Subcutaneous adipose tissue (tissue), 4 donors: ENCODE results near the gene PRUNE1. TPM values are rescaled to one million over a fixed set of nuclear protein-coding genes. Genes with fewer than 3 reads are reported as not detected.

Experiments used
- CTCF ChIP-seq: fragments of 450-650 bp; IDR thresholded peaks from one replicate; pipeline ENCODE4 v1.5.1; 2016; ENCODE audit warnings: low read depth, mild to moderate bottlenecking, control low read depth, antibody characterized with exemption, moderate library complexity
- small RNA-seq: library from RNA; depleted of rRNA; stranded (forward); fragments of <200 nt; gene quantifications from one replicate; pipeline ENCODE3, GENCODE V24; 2016
- total RNA-seq, 4 donors: library from RNA; depleted of rRNA; stranded (reverse); fragments of >200 nt; gene quantifications; one replicate each; pipeline ENCODE4 v1.1.0, GENCODE V29; 2016

The PRUNE1 gene
- total RNA-seq, 4 donors from 2014 or later, result 16.5 to 29.5 (median 17.8) TPM

DNA sequence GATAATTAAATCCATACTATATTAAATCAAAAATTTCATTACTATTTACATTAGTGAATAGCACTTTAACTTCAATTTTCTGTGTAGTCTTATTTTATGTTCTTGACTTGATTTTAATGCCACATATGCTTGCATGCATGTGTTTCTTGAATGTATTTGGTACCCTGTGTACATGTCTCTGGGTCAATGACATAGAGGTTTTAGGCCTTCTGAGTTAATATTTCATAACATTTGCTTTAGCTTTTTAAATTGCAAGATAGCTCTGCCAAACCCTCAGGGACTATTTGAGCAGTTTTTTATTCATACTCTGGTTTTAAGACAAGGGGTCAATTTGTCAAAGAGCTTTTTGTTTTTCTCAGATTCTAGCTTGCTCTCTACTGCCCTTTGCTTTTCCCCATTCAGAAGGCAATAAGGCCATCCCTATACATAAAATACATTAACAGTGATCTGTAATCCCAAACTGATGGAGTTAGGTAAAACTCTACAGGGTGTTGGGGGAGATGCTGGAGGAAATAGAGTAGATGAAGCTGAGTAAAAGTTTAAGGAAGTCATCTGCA lies 56.9 kb downstream of the PRUNE1 start:
- TF ChIP-seq CTCF, result no peak

DNA sequence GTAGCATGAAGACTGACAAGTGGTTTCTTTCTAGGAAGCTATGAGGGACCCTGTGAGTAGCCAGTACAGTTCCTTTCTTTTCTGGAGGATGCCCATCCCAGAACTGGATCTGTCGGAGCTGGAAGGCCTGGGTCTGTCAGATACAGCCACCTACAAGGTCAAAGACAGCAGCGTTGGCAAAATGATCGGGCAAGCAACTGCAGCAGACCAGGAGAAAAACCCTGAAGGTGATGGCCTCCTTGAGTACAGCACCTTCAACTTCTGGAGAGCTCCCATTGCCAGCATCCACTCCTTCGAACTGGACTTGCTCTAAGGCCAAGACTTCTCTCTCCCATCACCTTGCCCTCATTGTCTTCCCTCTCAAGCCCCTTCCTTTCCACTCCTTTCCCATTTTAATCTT lies 58.9 kb downstream of the PRUNE1 start:
- no peak for TF ChIP-seq CTCF

DNA sequence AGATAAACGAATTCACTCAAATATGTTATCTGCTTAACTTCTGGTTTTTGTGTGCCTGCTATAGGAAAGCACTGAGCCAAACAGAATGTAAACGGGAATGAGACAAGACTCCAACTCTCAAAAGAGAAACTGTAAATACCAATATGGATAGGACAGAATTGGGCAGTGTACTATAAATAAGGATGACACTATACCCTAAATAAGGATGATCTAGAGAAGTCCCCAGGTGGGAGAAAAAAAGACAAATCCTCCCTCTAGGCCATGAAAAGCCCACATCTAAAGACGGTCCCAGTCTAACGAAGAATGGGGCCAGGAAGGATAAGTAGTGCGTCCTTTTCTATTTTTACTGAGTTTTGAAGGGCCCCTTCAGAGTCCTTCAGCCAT lies 60.8 kb downstream of the PRUNE1 start:
- TF ChIP-seq CTCF, result no peak

DNA sequence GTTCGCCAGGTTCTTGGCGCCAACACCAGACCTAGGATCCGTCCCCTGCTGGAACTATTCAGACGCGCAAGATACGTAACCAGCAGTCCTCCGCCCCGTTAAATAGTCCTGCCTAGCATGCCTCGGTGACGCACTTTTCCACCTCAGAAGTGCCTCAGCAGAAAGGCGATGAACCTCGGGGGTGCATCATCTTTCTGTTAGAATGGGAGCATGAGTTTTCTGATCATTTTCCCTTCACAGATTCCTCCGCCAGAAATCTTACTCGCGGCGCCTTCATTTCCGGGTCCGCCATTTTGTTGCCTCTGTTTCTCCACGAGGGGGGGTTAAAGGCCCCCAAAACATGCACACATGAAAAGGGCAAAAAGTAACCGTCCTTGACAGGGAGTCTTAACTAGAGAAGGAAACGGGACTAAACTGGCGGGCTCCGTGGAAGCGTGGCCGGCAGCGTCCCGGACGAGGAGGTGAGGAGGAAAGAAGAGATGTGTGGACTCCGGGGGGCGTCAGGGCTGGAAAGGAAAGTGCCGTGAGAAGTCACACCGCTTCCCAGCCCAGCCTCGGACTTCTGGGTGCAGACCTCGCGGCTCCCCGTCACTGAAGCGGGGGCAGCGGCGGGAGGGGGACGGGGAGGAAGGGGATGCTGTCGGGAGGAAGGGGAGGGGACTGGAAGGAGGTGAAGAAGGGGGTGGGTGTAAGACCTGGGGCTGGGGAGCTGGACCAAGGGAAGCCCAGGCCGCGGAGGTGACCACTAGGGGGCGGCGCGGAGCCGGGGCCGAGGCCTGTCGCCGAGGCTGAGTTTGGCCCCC lies 62.4 kb downstream of the PRUNE1 start, which contains the start of gene GABPB2:
Gene GABPB2 (plus strand): TSS at position 288 of the 803 bp plus-strand sequence. CDS start 17,429 bp downstream, outside the sequence.
- no peak for TF ChIP-seq CTCF

- no peak for TF ChIP-seq CTCF
Observed at GRCh38 chr1:151072224-151072623, 64.0 kb downstream of the PRUNE1 start.

Small RNA genes within 50 kb of the gene (small RNA-seq; reads per million reads assigned to genes)
- not detected for gene RNU6-884P

Other genes starting within 250 kb of the PRUNE1 start
- gene CTSS, start 242.7 kb upstream of the PRUNE1 start, total RNA-seq, result 100 to 1,000 TPM in 3 of 4 donors, 10 to 100 TPM in 1; 72.2 to 903 (median 174) TPM
- 100 to 1,000 TPM in 3 of 4 donors, 10 to 100 TPM in 1; 77.2 to 290 (median 235) TPM for gene CTSK, start 200.2 kb upstream of the PRUNE1 start, total RNA-seq
- gene ARNT, start 131.8 kb upstream of the PRUNE1 start, total RNA-seq, result 10 to 100 TPM; 59.7 to 75.5 (median 67.5) TPM
- gene CTXND2, start 121.3 kb upstream of the PRUNE1 start, total RNA-seq, result not detected
- gene SETDB1, start 82.1 kb upstream of the PRUNE1 start, total RNA-seq, result 10 to 100 TPM; 32.3 to 41.4 (median 39.5) TPM
- gene CERS2, start 33.6 kb upstream of the PRUNE1 start, total RNA-seq, result 100 to 1,000 TPM in 3 of 4 donors, 10 to 100 TPM in 1; 67.4 to 140 (median 112) TPM
- gene ANXA9, start 26.2 kb upstream of the PRUNE1 start, total RNA-seq, result 1 to 10 TPM in 1 of 4 donors, under 1 TPM in 1, not detected in 2; 0.68 to 1.3 TPM
- gene MINDY1, start 1.5 kb upstream of the PRUNE1 start, total RNA-seq, result 10 to 100 TPM in 3 of 4 donors, 1 to 10 TPM in 1; 8.5 to 31.4 (median 30.7) TPM
- gene BNIPL, start 28.1 kb downstream of the PRUNE1 start, total RNA-seq, result under 1 TPM in 3 of 4 donors, not detected in 1; 0.16 to 0.88 (median 0.34) TPM
- gene C1orf56, start 39.3 kb downstream of the PRUNE1 start, total RNA-seq, result 1 to 10 TPM; 4.4 to 7.9 (median 5.5) TPM
- 10 to 100 TPM; 44.5 to 55.4 (median 47.7) TPM for gene CDC42SE1, start 51.2 kb downstream of the PRUNE1 start, total RNA-seq
- gene MLLT11, start 51.9 kb downstream of the PRUNE1 start, total RNA-seq, result 1 to 10 TPM in 1 of 4 donors, under 1 TPM in 3; 0.19 to 1.5 (median 0.45) TPM
- 10 to 100 TPM; 16.5 to 23.5 (median 20.6) TPM for gene GABPB2, start 62.3 kb downstream of the PRUNE1 start, total RNA-seq
- gene SEMA6C, start 138.2 kb downstream of the PRUNE1 start, total RNA-seq, result 10 to 100 TPM in 1 of 4 donors, 1 to 10 TPM in 3; 4.0 to 19.2 (median 5.3) TPM
- gene TNFAIP8L2, start 148.2 kb downstream of the PRUNE1 start, total RNA-seq, result 10 to 100 TPM in 2 of 4 donors, 1 to 10 TPM in 2; 5.7 to 30.9 (median 11.5) TPM
- 10 to 100 TPM; 10.1 to 15.0 (median 10.9) TPM for gene LYSMD1, start 157.5 kb downstream of the PRUNE1 start, total RNA-seq
- gene SCNM1, start 157.7 kb downstream of the PRUNE1 start, total RNA-seq, result 10 to 100 TPM; 20.3 to 34.6 (median 25.8) TPM
- not detected for gene TMOD4, start 167.5 kb downstream of the PRUNE1 start, total RNA-seq
- gene VPS72, start 181.7 kb downstream of the PRUNE1 start, total RNA-seq, result 10 to 100 TPM; 21.9 to 39.2 (median 26.5) TPM
- 10 to 100 TPM; 29.7 to 70.9 (median 46.6) TPM for gene PIP5K1A, start 190.1 kb downstream of the PRUNE1 start, total RNA-seq
- 100 to 1,000 TPM; 113 to 200 (median 160) TPM for gene PSMD4, start 246.3 kb downstream of the PRUNE1 start, total RNA-seq